NCI-H2196 (cell line): Measurements from ENCODE around the gene METTL24.
"Not testable (repeated sequence)": the region's sequence is repeated elsewhere in the genome, so short reads cannot be mapped to it uniquely, and the experiment has no call there.

ENCODE experiments used
- DNase-seq: peaks from one replicate; lab custom pipeline; 2025; ENCODE audit not compliant: unreplicated experiment; lab: John Stamatoyannopoulos, UW

The METTL24 gene

DNA sequence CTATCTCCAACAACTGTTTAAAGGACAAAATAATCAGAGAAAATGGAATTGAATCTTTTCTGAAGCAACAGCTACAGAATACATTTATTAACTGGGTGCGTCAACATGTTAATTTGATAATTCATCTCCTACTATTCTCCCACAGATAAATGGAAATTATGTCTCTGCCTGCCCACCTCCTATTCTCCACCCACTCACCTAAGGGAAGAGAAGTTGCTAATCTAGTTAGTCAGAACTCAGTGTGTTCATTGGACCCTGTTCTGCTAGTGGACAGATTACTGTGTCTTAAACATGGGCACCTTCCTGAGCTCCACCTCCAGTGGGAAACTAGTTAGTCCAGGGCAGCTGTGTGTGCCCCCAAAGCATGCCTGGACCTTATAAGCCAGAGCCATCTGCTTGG, 41.0 kb downstream of the METTL24 start:
- DNase-seq: no peak

DNA sequence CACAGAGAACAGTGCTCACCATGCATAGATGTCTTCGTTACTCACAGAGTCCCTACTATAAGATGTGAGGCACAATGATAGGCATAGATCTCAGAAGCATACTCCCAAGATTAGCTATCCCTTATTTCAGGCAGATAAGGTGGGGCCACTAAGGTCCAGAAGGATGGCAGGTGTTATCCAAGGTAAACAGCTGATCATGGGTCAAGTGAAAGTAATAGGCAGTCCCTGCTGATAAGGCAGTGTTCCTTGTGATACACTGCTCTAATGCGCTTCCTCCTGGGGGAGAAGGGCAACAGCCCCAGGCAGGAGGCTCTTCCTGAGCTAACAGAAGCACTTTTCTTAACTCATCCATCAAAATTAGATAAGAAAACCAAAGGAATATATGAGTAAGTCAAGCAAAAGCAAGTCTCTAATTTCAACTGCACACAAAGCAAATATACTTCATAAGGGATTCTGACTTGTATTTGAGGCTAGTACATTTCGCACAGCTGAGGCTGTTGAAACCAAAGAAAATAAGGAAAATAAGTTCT, 42.2 kb downstream of the METTL24 start:
- no peak for DNase-seq

DNA sequence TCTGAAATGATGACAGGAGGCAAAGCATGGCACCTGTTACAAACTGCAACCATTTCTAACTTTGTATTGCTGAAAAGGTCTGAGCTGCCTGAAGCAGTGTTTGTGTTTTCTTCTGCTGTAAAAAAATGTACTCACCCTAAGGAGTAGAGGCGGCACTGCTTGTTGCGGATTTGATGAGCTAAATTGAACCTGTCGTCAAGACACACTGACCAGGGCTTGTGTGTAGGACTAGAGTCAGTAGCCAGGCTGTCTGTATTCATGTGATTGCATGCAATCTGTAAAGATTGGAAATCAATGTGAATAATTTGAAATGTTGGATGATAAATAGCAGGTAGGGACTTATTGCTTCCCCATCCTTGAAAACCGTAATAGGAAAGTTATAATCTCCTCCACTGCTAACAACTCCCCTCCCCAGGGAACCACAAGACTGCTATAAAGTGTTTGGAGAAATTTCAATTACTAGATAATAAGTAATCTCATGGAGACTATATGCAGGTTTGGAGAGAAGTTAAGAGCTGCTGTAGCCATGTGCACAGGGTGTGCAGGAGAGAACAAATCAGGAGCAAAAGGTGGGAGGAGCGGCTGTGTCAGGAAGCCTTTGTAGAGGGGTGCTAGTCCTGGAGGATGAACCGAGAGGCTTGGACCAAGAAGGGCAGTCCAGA, 42.8 kb downstream of the METTL24 start:
- DNase-seq: no peak

DNA sequence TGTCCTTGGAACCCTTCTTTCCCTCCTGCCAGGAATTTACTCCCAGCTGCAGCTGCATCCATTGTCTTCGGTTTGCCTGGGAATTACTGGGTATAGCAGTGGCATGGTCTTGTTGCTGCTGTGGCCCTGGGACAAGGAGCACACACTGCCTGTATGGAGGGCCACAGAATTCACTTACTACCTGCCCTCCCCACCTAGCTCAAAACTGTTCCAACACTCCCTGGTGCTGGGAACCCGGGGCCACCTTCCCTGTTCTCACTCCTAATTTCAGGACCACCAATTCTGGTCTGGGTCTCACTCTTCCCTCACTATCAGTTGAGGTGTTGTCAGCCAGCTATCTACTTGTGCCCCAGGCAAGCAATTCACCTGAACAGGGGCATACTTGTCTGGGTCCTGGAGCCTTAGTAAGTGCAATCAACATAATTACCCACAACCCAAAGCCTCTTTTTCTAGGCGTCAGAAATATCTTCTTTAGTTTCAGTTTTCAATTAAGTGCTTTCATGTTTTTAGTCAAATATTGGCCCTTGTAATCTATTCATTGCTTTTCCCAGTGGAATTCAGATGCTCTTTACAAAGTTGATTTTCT, 47.2 kb downstream of the METTL24 start:
- DNase-seq: no peak

DNA sequence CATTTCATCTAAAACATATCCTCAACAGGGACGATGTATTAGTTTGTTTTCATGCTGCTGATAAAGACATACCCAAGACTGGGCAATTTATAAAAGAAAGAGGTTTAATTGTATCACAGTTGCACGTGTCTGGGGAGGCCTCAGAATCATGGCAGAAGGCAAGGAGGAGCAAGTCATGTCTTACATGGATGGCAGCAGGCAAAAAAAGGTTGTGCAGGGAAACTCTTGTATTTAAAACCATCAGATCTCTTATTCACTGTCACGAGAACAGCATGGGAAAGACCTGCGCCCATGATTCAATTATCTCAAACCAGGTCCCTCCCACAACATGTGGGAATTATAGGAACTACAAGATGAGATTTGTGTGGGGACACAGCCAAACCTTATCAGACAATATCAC, 48.7 kb downstream of the METTL24 start:
- DNase-seq: not testable (repeated sequence)

DNA sequence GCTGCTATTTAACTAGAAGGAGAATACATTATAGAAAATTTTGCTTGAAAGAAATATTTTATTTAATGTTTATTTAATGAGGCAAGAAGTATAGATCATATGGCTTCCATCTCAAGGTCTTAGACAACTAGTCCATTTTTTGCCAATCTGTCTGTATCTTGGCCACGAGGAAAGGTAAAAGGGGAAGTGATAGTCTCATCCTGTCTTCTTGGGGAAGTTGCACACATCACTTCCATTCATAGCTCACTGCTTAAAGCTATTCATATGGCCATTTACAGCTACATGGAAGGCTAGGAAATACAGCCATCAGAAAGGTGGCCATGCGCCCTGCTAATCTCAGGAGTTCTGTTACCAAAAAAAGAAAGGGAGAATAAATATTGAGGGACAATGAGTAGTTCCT, 50.8 kb downstream of the METTL24 start:
- DNase-seq: no peak

DNA sequence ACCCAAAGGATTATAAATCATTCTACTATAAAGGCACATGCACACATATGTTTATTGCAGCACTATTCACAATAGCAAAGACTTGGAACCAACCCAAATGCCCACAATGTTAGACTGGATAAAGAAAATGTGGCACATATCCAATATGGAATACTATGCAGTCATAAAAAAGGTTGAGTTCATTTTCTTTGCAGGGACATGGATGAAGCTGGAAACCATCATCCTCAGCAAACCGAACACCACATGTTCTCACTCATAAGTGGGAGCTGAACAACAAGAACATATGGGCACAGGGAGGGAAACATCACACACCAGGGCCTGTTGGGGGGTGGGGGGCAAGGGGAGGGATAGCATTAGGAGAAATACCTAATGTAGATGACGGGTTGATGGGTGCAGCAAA, 52.3 kb downstream of the METTL24 start:
- not testable (repeated sequence) for DNase-seq

DNA sequence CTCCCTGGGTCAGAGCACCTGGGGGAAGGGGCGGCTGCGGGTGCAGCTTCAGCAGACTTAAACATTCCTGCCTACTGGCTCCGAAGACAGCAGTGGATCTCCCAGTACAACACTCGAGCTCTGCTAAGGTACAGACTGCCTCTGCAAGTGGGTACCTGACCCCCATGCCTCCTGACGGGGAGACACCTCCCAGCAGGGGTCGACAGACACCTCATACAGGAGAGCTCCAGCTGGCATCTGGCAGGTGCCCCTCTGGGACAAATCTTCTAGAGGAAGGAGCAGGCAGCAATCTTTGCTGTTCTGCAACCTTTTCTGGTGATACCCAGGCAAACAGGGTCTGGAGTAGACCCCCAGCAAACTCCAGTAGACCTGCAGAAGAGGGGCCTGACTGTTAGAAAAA, 54.5 kb downstream of the METTL24 start:
- DNase-seq: not testable (repeated sequence)

DNA sequence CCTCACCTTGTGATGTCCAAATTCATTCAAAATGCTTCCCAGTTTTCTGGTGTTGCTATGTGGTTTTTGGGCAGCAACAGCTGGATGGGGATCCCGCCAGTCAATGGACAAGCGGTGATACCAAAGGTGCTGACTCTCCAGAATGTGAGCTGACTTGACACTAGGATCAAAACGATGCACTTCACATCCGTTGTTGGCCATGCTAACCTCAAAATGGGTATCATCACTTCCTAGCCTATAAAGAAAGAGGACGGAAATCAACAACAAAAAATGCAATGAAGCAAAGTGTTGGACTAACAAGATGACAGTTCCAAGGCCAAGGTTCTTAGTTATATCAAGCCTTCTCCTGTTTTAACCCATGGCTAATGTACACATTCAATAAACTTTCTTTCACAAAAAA, 59.2 kb downstream of the METTL24 start:
- DNase-seq: no peak

DNA sequence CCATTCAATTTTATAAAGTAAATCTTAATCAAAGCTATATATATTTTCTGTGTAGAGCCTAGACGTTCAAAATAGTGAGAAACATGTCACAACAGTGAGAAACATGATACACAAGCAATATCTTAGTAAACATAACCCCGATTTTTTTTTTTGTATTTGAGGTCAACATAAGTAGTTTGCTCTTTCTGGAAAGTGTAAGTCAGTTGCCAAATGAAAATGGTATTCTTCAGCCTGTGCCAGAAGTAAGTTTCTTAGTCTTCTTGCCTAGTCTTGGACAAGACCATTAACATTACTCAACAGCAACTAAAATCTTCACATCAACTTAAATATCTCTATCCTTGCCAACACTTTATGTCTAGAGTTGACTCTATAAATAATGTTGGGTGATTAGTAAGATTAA, 59.7 kb downstream of the METTL24 start:
- no peak for DNase-seq

DNA sequence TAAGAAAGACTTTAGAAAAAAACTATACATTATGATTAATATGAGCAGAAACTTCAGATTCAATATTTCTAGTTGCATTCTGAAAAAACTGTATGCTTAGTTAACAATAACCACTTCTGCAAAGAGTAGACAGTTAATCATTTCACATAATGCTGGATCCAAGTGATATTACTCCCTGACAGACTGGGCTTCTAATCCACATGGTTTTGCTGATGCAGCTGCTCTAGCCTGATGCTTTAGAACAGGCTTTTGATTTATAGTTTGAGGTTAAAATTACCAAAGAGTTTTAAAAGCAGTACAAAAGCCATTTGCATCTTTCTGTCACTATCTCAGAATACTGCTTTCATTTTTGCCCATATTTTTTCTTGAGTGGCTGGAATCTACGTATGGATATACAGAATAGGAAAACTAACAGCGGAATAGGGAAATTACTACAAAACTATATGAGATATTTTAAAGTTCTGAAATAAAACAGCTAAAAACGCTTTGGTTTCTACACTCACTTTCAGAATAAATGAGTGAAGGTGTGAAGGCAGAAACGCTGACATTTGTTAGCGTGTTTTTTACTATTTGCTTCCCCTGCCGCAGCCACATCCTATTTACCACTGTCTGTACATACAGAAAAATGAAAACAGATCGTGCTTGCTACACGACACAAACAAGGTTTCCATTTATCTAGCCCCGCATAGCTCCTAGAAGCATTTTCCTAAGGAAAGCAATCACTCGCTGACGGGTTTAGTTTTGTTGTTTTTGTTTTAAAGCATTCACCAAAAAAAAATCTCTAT, 61.7 kb downstream of the METTL24 start:
- no peak for DNase-seq

DNA sequence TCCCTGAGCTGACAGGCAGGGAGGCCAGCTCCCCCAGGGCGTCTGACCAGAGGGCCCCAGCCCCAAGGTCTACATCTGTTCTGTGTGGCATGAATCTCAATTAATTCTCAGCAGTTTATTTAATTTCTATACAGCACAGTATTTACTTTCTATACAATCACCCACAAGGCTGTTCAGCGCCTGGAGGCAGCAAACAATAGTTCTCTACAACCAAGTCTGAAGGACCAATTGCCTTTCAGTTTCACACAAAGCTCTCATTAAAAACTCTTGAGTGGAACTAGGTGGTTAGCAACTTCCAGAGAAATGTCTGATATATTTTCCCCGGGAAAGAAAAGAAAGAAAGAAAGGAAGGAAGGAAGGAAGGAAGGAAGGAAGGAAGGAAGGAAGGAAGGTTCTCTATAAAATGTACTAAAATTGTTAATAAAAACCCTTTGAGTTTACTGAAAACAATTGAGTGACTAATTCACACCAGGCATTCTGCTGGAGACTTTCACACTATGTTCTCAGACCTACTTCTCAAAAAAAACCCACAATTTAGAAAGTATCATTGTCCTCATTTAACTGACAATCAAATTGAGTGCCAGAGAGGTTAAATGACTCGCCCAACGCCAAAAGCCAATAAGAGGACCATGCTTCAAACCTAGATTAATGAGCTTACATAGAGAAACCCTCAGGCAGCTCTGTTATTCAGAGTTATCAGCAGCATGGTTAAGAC, 62.5 kb downstream of the METTL24 start:
- no peak for DNase-seq

DNA sequence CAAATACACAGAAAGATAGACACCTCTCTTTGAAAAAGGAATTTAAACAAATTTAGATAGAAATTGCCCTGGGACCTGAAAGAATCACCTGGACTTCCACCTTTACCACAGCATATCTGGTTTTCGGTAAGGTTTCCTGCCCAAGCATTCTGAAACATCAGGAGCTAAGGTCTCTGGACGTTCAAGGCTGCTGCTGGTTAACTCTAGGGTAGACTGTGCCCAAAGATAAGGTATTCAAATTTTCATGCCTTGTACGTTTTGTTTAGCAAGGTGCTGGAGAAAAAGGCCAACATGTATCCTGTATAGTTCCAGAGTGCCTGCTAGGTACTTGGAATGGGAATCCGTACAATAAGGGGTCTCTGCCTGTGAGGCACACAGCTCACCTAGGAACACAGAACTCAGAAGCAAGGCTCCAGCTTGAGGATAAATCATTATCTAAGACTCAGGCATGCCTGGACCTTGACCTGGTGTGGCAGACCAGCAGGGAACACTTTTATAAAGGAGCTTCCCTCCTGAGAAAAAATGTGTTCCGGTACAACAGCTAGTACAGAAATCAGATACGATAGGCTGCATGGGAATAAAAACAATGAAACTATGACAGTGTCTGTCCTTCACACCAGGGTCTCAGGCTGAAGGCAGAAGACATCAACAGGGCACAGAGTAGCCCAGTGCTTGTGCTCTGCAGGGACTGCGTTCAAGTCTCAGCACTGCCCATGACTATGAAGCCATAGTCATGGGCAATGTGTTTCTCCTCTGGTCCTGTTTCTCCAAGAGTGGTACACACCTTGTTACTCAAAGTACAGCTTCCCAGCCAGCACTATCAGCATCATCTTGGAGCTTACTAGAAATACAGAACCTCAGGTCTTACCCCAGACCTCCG, 70.4 kb downstream of the METTL24 start:
- no peak for DNase-seq

DNA sequence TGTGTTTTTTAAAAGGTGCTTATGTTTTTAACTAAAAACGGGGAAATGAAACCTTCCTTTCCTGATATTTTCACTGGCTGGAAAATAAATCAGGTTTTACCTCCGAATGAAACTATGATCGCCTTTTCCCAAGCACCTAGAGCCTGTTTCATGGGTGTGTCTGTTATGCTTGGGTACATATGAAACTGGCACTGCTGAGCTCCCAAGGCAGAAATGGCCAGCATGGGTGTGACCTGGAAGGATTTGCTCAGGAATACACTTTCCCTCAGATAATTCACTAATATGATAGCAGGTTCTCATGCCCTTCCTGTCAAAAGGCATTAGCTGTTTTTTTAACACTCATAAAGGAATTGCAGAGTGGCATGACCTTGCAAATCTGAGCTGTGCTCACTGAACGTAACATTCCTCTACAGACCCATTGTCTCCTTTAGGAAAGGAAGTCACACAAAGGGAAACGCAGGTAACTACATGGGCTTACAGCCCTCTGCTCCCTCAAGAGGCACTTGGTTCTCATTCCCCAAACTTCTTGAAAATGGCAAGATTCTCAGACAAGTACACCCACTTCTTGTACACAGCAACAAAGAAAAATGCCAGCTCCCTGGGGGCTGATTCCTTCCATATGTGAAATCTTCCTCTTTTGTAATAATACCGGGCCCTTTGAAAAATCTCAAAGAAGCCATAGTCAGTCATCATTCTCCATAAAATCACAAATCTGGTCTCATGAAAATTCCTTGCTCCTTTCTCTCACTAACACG, 72.7 kb downstream of the METTL24 start:
- no peak for DNase-seq

DNA sequence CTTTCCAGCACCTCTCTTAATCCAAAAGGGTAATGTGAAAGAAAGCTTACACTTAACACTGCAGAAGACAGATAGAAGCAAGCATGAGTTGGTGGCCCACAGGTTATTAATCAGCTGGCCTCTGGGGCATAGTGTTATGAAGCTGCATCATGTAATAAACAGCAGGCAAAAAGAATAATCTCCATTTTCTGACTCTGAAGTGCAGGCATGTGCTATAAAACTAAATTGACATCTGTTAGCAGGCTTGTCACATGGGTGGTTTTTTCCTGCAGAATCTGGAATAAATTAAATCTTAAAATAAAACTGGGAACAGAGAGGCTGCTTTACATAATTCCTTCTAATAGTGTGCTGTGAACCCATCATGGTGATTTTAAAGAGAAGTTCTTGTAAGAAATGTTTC, 73.3 kb downstream of the METTL24 start:
- no peak for DNase-seq

DNA sequence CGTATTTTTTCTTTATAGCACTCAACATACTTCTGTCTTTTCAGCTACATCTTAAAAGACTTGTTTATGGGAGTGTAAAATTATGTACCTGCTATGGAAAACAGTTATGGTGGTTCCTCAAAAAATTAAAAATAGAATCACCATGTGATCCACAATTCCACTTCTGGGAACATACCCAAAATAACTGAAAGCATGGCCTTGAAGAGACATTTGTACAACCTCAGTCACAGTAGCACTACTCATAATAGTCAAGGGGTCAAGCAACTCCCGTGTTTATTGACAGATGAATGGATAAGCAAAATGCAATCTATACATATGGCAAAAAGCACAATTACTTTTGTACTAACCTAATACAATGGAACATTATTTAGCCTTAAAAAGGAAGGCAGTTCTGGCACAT, 74.5 kb downstream of the METTL24 start:
- DNase-seq: no peak

DNA sequence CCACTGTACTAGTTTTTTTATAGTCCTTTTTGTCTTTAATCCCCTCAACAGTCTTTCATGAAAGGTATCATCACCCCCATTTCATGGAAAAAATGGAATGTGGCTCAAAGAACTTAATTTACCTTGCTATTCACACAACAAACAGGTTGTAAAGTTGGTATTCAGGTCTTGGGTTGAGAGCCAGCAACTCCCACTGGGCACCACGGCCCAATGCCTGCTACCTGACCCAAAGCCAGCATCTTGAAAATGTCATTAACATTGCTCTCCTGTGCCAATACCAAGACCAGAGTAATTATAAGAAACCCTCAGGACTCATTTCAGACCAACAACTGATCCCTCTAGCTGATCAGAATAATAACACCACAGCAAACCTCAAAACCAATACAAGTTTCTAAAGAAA, 75.7 kb downstream of the METTL24 start:
- no peak for DNase-seq

DNA sequence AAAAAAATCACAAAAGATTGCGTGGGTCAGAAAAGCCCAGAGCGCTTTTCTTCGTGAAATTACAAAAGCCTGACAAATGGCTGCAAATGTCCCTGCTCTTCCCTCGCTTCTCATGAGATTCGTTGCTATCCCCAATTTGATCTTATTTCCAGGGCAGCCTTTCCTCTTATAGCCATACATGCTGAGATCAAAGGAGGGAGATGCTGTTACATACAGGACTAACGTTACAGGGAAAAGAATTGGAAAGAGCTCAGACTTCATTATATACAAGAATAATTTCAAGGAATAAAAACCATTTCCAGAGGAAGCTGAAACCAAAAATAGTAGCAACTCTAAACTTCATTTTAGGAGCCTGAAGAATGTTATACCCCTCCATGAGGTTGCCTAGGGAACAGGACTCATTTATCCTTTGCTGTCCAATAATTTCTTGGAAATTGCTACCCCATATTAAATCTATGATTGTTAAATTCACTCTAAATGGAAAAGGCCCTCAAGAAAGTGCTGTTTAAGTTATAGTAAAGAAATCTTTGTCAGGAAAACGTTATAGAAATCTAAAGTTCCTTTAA, 81.0 kb downstream of the METTL24 start:
- DNase-seq: no peak

DNA sequence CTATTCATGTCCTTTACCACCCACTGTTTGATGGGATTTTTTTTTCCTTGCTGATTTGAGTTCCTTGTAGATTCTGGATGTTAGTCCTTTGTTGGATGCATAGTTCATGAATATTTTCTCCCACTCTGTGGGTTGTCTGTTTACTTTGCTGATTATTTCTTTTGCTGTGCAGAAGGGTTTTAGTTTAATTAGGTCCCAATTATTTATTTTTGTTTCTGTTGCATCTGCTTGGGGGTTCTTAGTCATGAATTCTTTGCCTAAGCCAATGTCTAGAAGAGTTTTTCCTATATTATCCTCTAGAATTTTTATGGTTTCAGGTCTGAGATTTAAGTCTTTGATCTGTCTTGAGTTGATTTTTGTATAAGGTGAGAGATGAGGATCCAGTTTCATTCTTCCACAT, 85.4 kb downstream of the METTL24 start:
- not testable (repeated sequence) for DNase-seq

DNA sequence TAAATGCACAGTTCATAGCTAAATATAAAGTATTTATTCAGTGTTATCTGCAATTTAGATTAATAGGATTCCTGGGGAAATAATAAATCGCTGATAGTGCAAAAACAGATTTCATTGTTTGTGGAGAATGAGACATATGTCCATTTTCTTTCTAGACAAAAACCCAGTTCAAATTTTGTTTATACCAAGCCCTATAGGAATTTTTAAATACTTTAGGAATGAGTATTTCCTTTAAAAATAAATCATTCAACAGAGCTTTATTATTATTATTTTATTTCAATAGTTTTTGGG, 86.5 kb downstream of the METTL24 start:
- DNase-seq: no peak
